Caco-2 (cell line): ENCODE measurements around the gene VRTN. TPM values are rescaled to one million over a fixed set of nuclear protein-coding genes. Genes with fewer than 3 reads are reported as not detected.

ENCODE experiments used
- BruUV-seq: library from RNA; stranded (reverse); fragments of 400-500 nt; replicated peaks from 2 replicates; lab custom pipeline; 2021; lab: Mats Ljungman, UMichigan
- CTCF ChIA-PET: fragments of 300-600 bp; sonication (Branson Sonifier 250); formaldehyde crosslinking; loops from one replicate; lab custom pipeline; 2022; ENCODE audit warnings: antibody characterized with exemption; lab: Charles Lee
- POLR2A ChIA-PET: fragments of 300-600 bp; sonication (Branson Sonifier 250); formaldehyde crosslinking; loops from one replicate; lab custom pipeline; 2022; ENCODE audit warnings: antibody characterized with exemption; lab: Charles Lee
- DNase-seq, 2 experiments: peaks; one replicate each; pipeline versions ENCODE4 v3.0.0 to v3.0.0-alpha.2; 2020 to 2022
- H3K27me3 ChIP-seq: replicated peaks from 2 replicates; pipeline ENCODE4 v1.6.0; 2011; ENCODE audit warnings: low read length; ENCODE audit not compliant: control insufficient read depth, insufficient read depth
- H3K36me3 ChIP-seq: 2 replicates; pipeline ENCODE4 v1.5.1; 2011; ENCODE audit warnings: low read length; ENCODE audit not compliant: control insufficient read depth, insufficient read depth
- H3K4me1 ChIP-seq: fragments of 250-450 bp; sonication (Bioruptor Pico); 2 replicates; pipeline ENCODE4 v1.5.1; 2020; ENCODE audit warnings: mild to moderate bottlenecking
- H3K4me3 ChIP-seq: 2 replicates; pipeline ENCODE4 v1.5.1; 2011; ENCODE audit warnings: low read depth, mild to moderate bottlenecking, control low read depth, low read length
- H3K9me3 ChIP-seq: fragments of 250-450 bp; sonication (Bioruptor Pico); 2 replicates; pipeline ENCODE4 v1.5.1; 2020; ENCODE audit warnings: mild to moderate bottlenecking, moderate library complexity
- H3K27ac Mint-ChIP-seq: one replicate; pipeline ENCODE4 v1.8.0; 2022; ENCODE audit warnings: mixed read lengths; ENCODE audit not compliant: unreplicated experiment
- H3K27me3 Mint-ChIP-seq: one replicate; pipeline ENCODE4 v1.8.0; 2022; ENCODE audit warnings: mixed read lengths; ENCODE audit not compliant: insufficient read depth, unreplicated experiment
- H3K36me3 Mint-ChIP-seq: one replicate; pipeline ENCODE4 v1.8.0; 2022; ENCODE audit warnings: mild to moderate bottlenecking, mixed read lengths; ENCODE audit not compliant: insufficient read depth, unreplicated experiment
- H3K4me1 Mint-ChIP-seq: one replicate; pipeline ENCODE4 v1.8.0; 2022; ENCODE audit warnings: low read depth, mixed read lengths; ENCODE audit not compliant: unreplicated experiment
- H3K4me3 Mint-ChIP-seq: one replicate; pipeline ENCODE4 v1.8.0; 2022; ENCODE audit warnings: mild to moderate bottlenecking, moderate library complexity, mixed read lengths; ENCODE audit not compliant: unreplicated experiment
- H3K9me3 Mint-ChIP-seq: one replicate; pipeline ENCODE4 v1.8.0; 2022; ENCODE audit warnings: mixed read lengths; ENCODE audit not compliant: unreplicated experiment
- CTCF ChIP-seq, 2 experiments: fragments of 200-600 bp in 1 of 2; IDR thresholded peaks; 1 replicate in 1 of 2; 2 replicates in 1 of 2; pipeline versions ENCODE4 v1.5.1 to v1.8.0; 2011 to 2022; ENCODE audit warnings: antibody characterized with exemption in 1 of 2, control low read depth in 1 of 2, inconsistent platforms in 1 of 2, low read depth in 1 of 2, low read length in 1 of 2, mild to moderate bottlenecking in 1 of 2, moderate library complexity in 1 of 2; ENCODE audit not compliant: insufficient read depth in 1 of 2, severe bottlenecking in 1 of 2, unreplicated experiment in 1 of 2
- intact Hi-C: fragments of 100-400 bp; cut with micrococcal nuclease; formaldehyde crosslinking; loops from one replicate; pipeline ENCODE4 v1.10.0; 2022; ENCODE audit not compliant: unreplicated experiment
- total RNA-seq: library from RNA; stranded (reverse); gene quantifications from 2 replicates; pipeline ENCODE4 v1.2.3, GENCODE V29; 2022

Gene VRTN
- total RNA-seq, 1 experiment from 2014 or later: 1.7 TPM

GRCh38 chr14:74400031-74400685 lies 51.9 kb downstream of the VRTN start:
- H3K4me3 Mint-ChIP-seq: no peak overlapping the region
- Histone ChIP-seq H3K4me3 (no peak overlapping the region), H3K36me3 (no peaks in the 10 kb centered on the region), H3K27me3 (no peaks in the 10 kb centered on the region), H3K9me3 (no peaks in the 10 kb centered on the region), H3K4me1 (peaks cover 9% of the 10 kb centered on the region; the same call in 1 of the 2 replicates)
- peaks cover 6% of the 10 kb centered on the region for H3K4me1 Mint-ChIP-seq
- intact Hi-C loops: no loop called here
- TF ChIP-seq CTCF (IDR thresholded peaks at IDR 0.05; ENCODE audit: insufficient read depth in 1 of 2, low read depth in 1 of 2, low read length in 1 of 2, severe bottlenecking in 1 of 2, unreplicated experiment in 1 of 2): peak in 1 of 2 experiments; percentile 7
- H3K27ac Mint-ChIP-seq: no peak overlapping the region
- H3K9me3 Mint-ChIP-seq: no peaks in the 10 kb centered on the region
- POLR2A ChIA-PET: interaction anchor here (0.7 kb wide), 1 partner anchor 80 kb away, joined by 3 read pairs; no protein-coding TSS in a partner anchor
- H3K27me3 Mint-ChIP-seq: no peaks in the 10 kb centered on the region
- no peaks in the 10 kb centered on the region for H3K36me3 Mint-ChIP-seq
- CTCF ChIA-PET: interaction anchor here (1.3 kb wide), 1 partner anchor 38 kb away, joined by 5 read pairs; no protein-coding TSS in a partner anchor
- BruUV-seq: no TSS peak
- peak in 1 of 2 experiments; percentile 19 for DNase-seq

GRCh38 chr14:74400919-74401503 lies 52.7 kb downstream of the VRTN start:
- no peak for DNase-seq
- Mint-ChIP-seq H3K4me1 (peaks cover 6% of the 10 kb centered on the region), H3K4me3 (no peak overlapping the region), H3K9me3 (no peaks in the 10 kb centered on the region), H3K27me3 (no peaks in the 10 kb centered on the region), H3K36me3 (no peaks in the 10 kb centered on the region), H3K27ac (no peak overlapping the region)
- ChIA-PET POLR2A (interaction anchor here (0.7 kb wide), 1 partner anchor 79 kb away, joined by 3 read pairs; no protein-coding TSS in a partner anchor), CTCF (interaction anchor here (1.3 kb wide), 1 partner anchor 37 kb away, joined by 5 read pairs; no protein-coding TSS in a partner anchor)
- no peak for TF ChIP-seq CTCF (IDR thresholded peaks at IDR 0.05; ENCODE audit: insufficient read depth in 1 of 2, low read depth in 1 of 2, low read length in 1 of 2, severe bottlenecking in 1 of 2, unreplicated experiment in 1 of 2)
- H3K36me3 ChIP-seq: no peaks in the 10 kb centered on the region
- no peaks in the 10 kb centered on the region for H3K9me3 ChIP-seq
- H3K4me1 ChIP-seq: peaks cover 9% of the 10 kb centered on the region; the same call in 1 of the 2 replicates
- no TSS peak for BruUV-seq
- H3K27me3 ChIP-seq: no peaks in the 10 kb centered on the region
- intact Hi-C loops: no loop called here
- no peak overlapping the region for H3K4me3 ChIP-seq

- H3K4me3 ChIP-seq: no peak overlapping the region
- Mint-ChIP-seq H3K36me3 (no peaks in the 10 kb centered on the region), H3K4me1 (peaks cover 6% of the 10 kb centered on the region), H3K9me3 (no peaks in the 10 kb centered on the region), H3K27ac (no peak overlapping the region), H3K27me3 (no peaks in the 10 kb centered on the region), H3K4me3 (no peak overlapping the region)
- POLR2A ChIA-PET: no interaction called here
- no peak for TF ChIP-seq CTCF (IDR thresholded peaks at IDR 0.05; ENCODE audit: insufficient read depth in 1 of 2, low read depth in 1 of 2, low read length in 1 of 2, severe bottlenecking in 1 of 2, unreplicated experiment in 1 of 2)
- intact Hi-C loops: no loop called here
- H3K27me3 ChIP-seq: no peaks in the 10 kb centered on the region
- CTCF ChIA-PET: no interaction called here
- H3K36me3 ChIP-seq: no peaks in the 10 kb centered on the region
- H3K9me3 ChIP-seq: no peaks in the 10 kb centered on the region
- H3K4me1 ChIP-seq: peaks cover 9% of the 10 kb centered on the region; the same call in 1 of the 2 replicates
- peak in 1 of 2 experiments; percentile 15 for DNase-seq
- BruUV-seq: no TSS peak
Observed at GRCh38 chr14:74401504-74402241, 53.4 kb downstream of the VRTN start.
